ENCODE results near the gene NAALADL2. TPM values are rescaled to one million over a fixed set of nuclear protein-coding genes. Genes with fewer than 3 reads are reported as not detected.
"Not testable (repeated sequence)": the region's sequence is repeated elsewhere in the genome, so short reads cannot be mapped to it uniquely, and the experiment has no call there.

Gene NAALADL2
- total RNA-seq, 1 donor from 2014 or later = 11.5 TPM

DNA sequence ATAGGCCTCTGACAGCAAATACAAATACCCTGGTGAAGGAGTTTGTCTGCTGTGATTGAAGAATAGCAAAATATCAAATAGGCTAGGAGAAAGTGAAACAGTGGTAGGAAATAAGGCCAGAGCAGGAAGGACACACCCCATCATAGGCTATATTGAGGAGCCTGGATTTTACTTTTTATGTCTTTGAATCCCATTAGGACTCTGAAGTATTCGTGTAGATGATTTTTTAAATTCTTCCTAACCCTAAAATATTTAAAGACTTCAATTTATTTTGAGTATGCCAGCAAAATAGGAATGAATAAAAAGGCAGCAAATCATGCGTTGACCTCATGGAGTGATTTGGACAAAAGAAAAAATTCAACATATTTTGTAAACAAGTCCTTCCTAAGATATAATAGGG, 562.8 kb downstream of the NAALADL2 start:
- no peaks in the 10 kb centered on the region for H3K27me3 ChIP-seq
- Mint-ChIP-seq H3K36me3 (no peaks in the 10 kb centered on the region), H3K27ac (no peak overlapping the region), H3K27me3 (ENCODE audit: insufficient read depth, low read depth) (no peaks in the 10 kb centered on the region), H3K4me1 (no peaks in the 10 kb centered on the region), H3K9me3 (peaks cover 3% of the 10 kb centered on the region), H3K4me3 (no peak overlapping the region)
- H4K20me1 ChIP-seq (ENCODE audit: low read depth) = no peaks in the 10 kb centered on the region
- H2AFZ ChIP-seq (replicated peaks) = no peak overlapping the region
- no peaks in the 10 kb centered on the region for H3K36me3 ChIP-seq
- no peak for DNase-seq (ENCODE audit: low spot score)
- no peaks in the 10 kb centered on the region for H3K9me3 ChIP-seq (ENCODE audit: low read depth)
- no peaks in the 10 kb centered on the region for H3F3A ChIP-seq (ENCODE audit: low read depth)
- H3K27ac ChIP-seq = no peak overlapping the region
- no peaks in the 10 kb centered on the region for H3K79me2 ChIP-seq (ENCODE audit: low read depth)
- no peak overlapping the region for H3K4me3 ChIP-seq
- no peak overlapping the region for H3K4me2 ChIP-seq
- TF ChIP-seq EZH2 (IDR thresholded peaks at IDR 0.05) (no peak), EZH2phosphoT487 (IDR thresholded peaks at IDR 0.05) (no peak)
- TF ChIP-seq, protein P1, sequence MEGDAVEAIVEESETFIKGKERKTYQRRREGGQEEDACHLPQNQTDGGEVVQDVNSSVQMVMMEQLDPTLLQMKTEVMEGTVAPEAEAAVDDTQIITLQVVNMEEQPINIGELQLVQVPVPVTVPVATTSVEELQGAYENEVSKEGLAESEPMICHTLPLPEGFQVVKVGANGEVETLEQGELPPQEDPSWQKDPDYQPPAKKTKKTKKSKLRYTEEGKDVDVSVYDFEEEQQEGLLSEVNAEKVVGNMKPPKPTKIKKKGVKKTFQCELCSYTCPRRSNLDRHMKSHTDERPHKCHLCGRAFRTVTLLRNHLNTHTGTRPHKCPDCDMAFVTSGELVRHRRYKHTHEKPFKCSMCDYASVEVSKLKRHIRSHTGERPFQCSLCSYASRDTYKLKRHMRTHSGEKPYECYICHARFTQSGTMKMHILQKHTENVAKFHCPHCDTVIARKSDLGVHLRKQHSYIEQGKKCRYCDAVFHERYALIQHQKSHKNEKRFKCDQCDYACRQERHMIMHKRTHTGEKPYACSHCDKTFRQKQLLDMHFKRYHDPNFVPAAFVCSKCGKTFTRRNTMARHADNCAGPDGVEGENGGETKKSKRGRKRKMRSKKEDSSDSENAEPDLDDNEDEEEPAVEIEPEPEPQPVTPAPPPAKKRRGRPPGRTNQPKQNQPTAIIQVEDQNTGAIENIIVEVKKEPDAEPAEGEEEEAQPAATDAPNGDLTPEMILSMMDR (IDR thresholded peaks at IDR 0.05) = no peak
- no peaks in the 10 kb centered on the region for H3K4me1 ChIP-seq
- H3K9ac ChIP-seq = no peak overlapping the region

DNA sequence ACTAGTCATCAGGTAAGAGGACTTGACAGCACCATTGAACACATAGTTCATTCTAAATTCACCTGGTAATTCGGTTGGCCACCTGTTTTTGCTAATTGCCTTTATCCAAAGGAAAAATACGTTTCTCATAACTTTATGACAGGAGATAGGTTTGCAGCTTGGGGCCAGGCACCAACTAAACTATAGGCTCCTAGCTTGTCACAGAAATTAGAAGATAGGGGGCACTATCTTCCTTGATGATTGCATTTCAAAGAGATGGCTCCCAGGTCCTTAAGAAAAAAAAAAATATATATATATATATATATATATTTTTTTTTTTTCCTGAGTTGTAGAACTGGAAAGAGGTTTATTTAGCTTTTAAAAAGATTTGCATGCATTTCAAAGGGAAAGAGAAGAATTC, 563.6 kb downstream of the NAALADL2 start:
- no peak overlapping the region for H3K27ac ChIP-seq
- Mint-ChIP-seq H3K27ac (no peak overlapping the region), H3K4me1 (no peaks in the 10 kb centered on the region), H3K36me3 (no peaks in the 10 kb centered on the region), H3K27me3 (ENCODE audit: insufficient read depth, low read depth) (no peaks in the 10 kb centered on the region), H3K9me3 (peaks cover 3% of the 10 kb centered on the region), H3K4me3 (no peak overlapping the region)
- no peak overlapping the region for H3K4me3 ChIP-seq
- H4K20me1 ChIP-seq (ENCODE audit: low read depth) = no peaks in the 10 kb centered on the region
- H3K4me2 ChIP-seq = no peak overlapping the region
- H3F3A ChIP-seq (ENCODE audit: low read depth) = no peaks in the 10 kb centered on the region
- TF ChIP-seq, protein P1 (IDR thresholded peaks at IDR 0.05) = peak; percentile 31
- TF ChIP-seq EZH2phosphoT487 (IDR thresholded peaks at IDR 0.05) = no peak
- no peak for TF ChIP-seq EZH2 (IDR thresholded peaks at IDR 0.05)
- no peak overlapping the region for H2AFZ ChIP-seq (replicated peaks)
- no peaks in the 10 kb centered on the region for H3K36me3 ChIP-seq
- H3K79me2 ChIP-seq (ENCODE audit: low read depth) = no peaks in the 10 kb centered on the region
- no peaks in the 10 kb centered on the region for H3K9me3 ChIP-seq (ENCODE audit: low read depth)
- H3K27me3 ChIP-seq = no peaks in the 10 kb centered on the region
- peak; percentile 9 for DNase-seq (ENCODE audit: low spot score)
- H3K4me1 ChIP-seq = no peaks in the 10 kb centered on the region
- no peak overlapping the region for H3K9ac ChIP-seq

DNA sequence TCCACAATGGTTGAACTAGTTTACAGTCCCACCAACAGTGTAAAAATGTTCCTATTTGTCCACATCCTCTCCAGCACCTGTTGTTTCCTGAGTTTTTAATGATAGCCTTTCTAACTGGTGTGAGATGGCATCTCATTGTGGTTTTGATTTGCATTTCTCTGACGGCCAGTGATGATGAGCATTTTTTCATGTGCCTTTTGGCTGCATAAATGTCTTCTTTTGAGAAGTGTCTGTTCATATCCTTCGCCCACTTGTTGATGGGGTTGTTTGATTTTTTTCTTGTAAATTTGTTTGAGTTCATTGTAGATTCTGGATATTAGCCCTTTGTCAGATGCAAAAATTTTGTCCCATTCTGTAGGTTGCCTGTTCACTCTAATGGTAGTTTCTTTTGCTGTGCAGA, 564.7 kb downstream of the NAALADL2 start:
- H4K20me1 ChIP-seq (ENCODE audit: low read depth); H3K4me1 Mint-ChIP-seq; H3K36me3 Mint-ChIP-seq; H3K9me3 ChIP-seq (ENCODE audit: low read depth); H2AFZ ChIP-seq (replicated peaks); H3K36me3 ChIP-seq; H3K27me3 Mint-ChIP-seq (ENCODE audit: insufficient read depth, low read depth); DNase-seq (ENCODE audit: low spot score); H3K4me1 ChIP-seq; H3K27ac Mint-ChIP-seq; H3K27ac ChIP-seq; H3K79me2 ChIP-seq (ENCODE audit: low read depth); H3F3A ChIP-seq (ENCODE audit: low read depth); H3K9ac ChIP-seq; H3K9me3 Mint-ChIP-seq; H3K4me3 ChIP-seq; H3K27me3 ChIP-seq; H3K4me2 ChIP-seq; H3K4me3 Mint-ChIP-seq: not testable (repeated sequence)

DNA sequence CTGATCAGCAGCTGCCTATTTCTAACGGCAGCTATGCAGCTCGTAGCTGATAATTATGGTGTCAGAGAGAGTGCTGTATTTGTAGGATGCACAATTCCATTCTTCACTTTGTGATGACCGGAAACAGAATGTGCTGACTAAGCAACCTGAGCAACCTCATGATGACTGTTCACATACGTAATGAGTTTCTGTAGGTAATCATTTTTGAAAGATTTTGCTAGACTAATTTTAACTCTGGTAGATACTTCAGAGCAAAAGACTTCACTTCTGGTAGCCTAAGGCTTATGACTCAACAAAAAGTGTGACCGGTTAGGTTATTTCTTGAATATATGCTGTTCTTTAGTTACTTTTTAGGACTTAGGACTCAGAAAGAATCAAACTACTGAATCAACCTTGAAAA, 567.7 kb downstream of the NAALADL2 start:
- Histone ChIP-seq H3K9ac (no peak overlapping the region), H2AFZ (replicated peaks) (no peak overlapping the region), H3K4me3 (no peak overlapping the region), H4K20me1 (ENCODE audit: low read depth) (no peaks in the 10 kb centered on the region), H3K27ac (no peak overlapping the region), H3F3A (ENCODE audit: low read depth) (no peaks in the 10 kb centered on the region), H3K79me2 (ENCODE audit: low read depth) (no peaks in the 10 kb centered on the region), H3K27me3 (no peaks in the 10 kb centered on the region), H3K9me3 (ENCODE audit: low read depth) (no peaks in the 10 kb centered on the region), H3K4me1 (no peaks in the 10 kb centered on the region), H3K4me2 (no peak overlapping the region), H3K36me3 (no peaks in the 10 kb centered on the region)
- no peaks in the 10 kb centered on the region for H3K36me3 Mint-ChIP-seq
- TF ChIP-seq EZH2phosphoT487 (IDR thresholded peaks at IDR 0.05) = no peak
- TF ChIP-seq EZH2 (IDR thresholded peaks at IDR 0.05) = no peak
- TF ChIP-seq, protein P1 (IDR thresholded peaks at IDR 0.05) = no peak
- no peak for DNase-seq (ENCODE audit: low spot score)
- H3K27me3 Mint-ChIP-seq (ENCODE audit: insufficient read depth, low read depth) = no peaks in the 10 kb centered on the region
- H3K4me3 Mint-ChIP-seq = no peak overlapping the region
- peaks cover 3% of the 10 kb centered on the region for H3K9me3 Mint-ChIP-seq
- no peaks in the 10 kb centered on the region for H3K4me1 Mint-ChIP-seq
- no peak overlapping the region for H3K27ac Mint-ChIP-seq

All from neural progenitor cell (in vitro differentiated cells).